K562 (cell line): ENCODE measurements around the gene NUDT1. TPM values are rescaled to one million over a fixed set of nuclear protein-coding genes. Genes with fewer than 3 reads are reported as not detected.
A peak's percentile ranks its signal among the peaks of the same experiment; 100 is the strongest.

ENCODE experiments used
- ATAC-seq: fragments of 200-7000 bp; cut with Tn5 transposase; 3 replicates; pipeline ENCODE4 v1.9.1; 2020; ENCODE audit warnings: moderate library complexity
- BruUV-seq: library from RNA; stranded (reverse); fragments of 400-500 nt; replicated peaks from 2 replicates; lab custom pipeline; 2021; lab: Mats Ljungman, UMichigan
- CTCF ChIA-PET: fragments of 300-600 bp; formaldehyde crosslinking; extraction: SDS; loops from one replicate; lab custom pipeline; 2021; ENCODE audit warnings: low intra/inter-chr PET ratio; lab: Yijun Ruan, JAX
- POLR2A ChIA-PET: fragments of 300-600, 350-650 bp; sonication (Branson Sonifier 250); formaldehyde crosslinking; extraction: SDS; loops from one replicate; lab custom pipeline; 2021; ENCODE audit warnings: antibody characterized with exemption, inconsistent platforms; lab: Yijun Ruan, JAX
- DNase-seq, 4 experiments: peaks; one replicate each; pipeline versions ENCODE4 v3.0.0 to v3.0.0-alpha.2; 2011 to 2018; ENCODE audit warnings: low spot score in 3 of 4, mixed read lengths in 3 of 4; ENCODE audit errors: extremely low read depth in 1 of 4
- FAIRE-seq: peaks from 2 replicates; lab custom pipeline; 2011; peaks lifted over from hg19 to GRCh38; lab: Jason Lieb, UNC
- H2AFZ ChIP-seq: 2 replicates; pipeline ENCODE4 v1.6.0; 2011; ENCODE audit warnings: low read depth, low read length, control low read depth, inconsistent platforms
- H3K27ac ChIP-seq: fragments of 200-600 bp; 3 replicates; pipeline ENCODE4 v1.8.0; 2011; ENCODE audit warnings: low read depth, mild to moderate bottlenecking, control low read depth, inconsistent platforms, low read length, moderate library complexity, mixed read lengths; ENCODE audit errors: extremely low read depth
- H3K27me3 ChIP-seq, 2 experiments: fragments of 300-600 bp in 1 of 2; 2 replicates in 1 of 2; 3 replicates in 1 of 2; pipeline versions ENCODE4 v1.6.0 to v1.8.0; 2011; ENCODE audit warnings: inconsistent platforms in 2 of 2, low read length in 2 of 2, mild to moderate bottlenecking in 1 of 2, mixed read lengths in 1 of 2, moderate library complexity in 1 of 2; ENCODE audit not compliant: control insufficient read depth in 2 of 2, insufficient read depth in 2 of 2
- H3K36me3 ChIP-seq: fragments of 300-600 bp; 3 replicates; pipeline ENCODE4 v1.8.0; 2011; ENCODE audit warnings: mild to moderate bottlenecking, low read length, inconsistent platforms; ENCODE audit not compliant: control insufficient read depth, insufficient read depth
- H3K4me1 ChIP-seq, 2 experiments: fragments of 200-600 bp in 1 of 2; replicated peaks in 1 of 2; 2 replicates in 1 of 2; 3 replicates in 1 of 2; pipeline versions ENCODE4 v1.5.1 to v1.8.0; 2011; ENCODE audit warnings: inconsistent platforms in 2 of 2, low read length in 2 of 2, mild to moderate bottlenecking in 1 of 2, mixed read lengths in 1 of 2, moderate library complexity in 1 of 2; ENCODE audit not compliant: control insufficient read depth in 2 of 2, insufficient read depth in 2 of 2
- H3K4me2 ChIP-seq: 2 replicates; pipeline ENCODE4 v1.6.1; 2011; ENCODE audit warnings: low read length, control low read depth, inconsistent platforms, mixed read lengths; ENCODE audit not compliant: insufficient read depth
- H3K4me3 ChIP-seq: fragments of 200-600 bp; sonication (generic), shearing (Covaris generic); 2 replicates; pipeline ENCODE4 v1.5.1; 2016; ENCODE audit warnings: control low read depth, inconsistent platforms
- H3K79me2 ChIP-seq: fragments of 200-600 bp; 3 replicates; pipeline ENCODE4 v1.8.0; 2011; ENCODE audit warnings: low read length, inconsistent platforms; ENCODE audit not compliant: control insufficient read depth, insufficient read depth
- H3K9ac ChIP-seq, 2 experiments: 2 replicates each; pipeline versions ENCODE4 v1.6.0 to v1.6.1; 2011; ENCODE audit warnings: low read depth in 2 of 2, low read length in 2 of 2, control low read depth in 1 of 2, inconsistent platforms in 1 of 2, mild to moderate bottlenecking in 1 of 2, mixed read lengths in 1 of 2; ENCODE audit not compliant: insufficient read depth in 1 of 2
- H3K9me1 ChIP-seq: one replicate; pipeline ENCODE4 v1.6.0; 2011; ENCODE audit warnings: inconsistent platforms, mild to moderate bottlenecking, low read length, moderate library complexity; ENCODE audit not compliant: control insufficient read depth, insufficient read depth
- H3K9me3 ChIP-seq: replicated peaks from 2 replicates; pipeline ENCODE4 v1.5.1; 2011; ENCODE audit warnings: low read depth, low read length, inconsistent platforms; ENCODE audit not compliant: control insufficient read depth, insufficient read depth
- H4K20me1 ChIP-seq: replicated peaks from 2 replicates; pipeline ENCODE4 v1.6.1; 2011; ENCODE audit warnings: low read length, inconsistent platforms, mixed read lengths; ENCODE audit not compliant: control insufficient read depth, insufficient read depth
- ARNT ChIP-seq, 2 experiments: fragments of 450-650 bp; IDR thresholded peaks; 2 replicates each; pipeline ENCODE4 v1.6.1; 2016; ENCODE audit warnings: mild to moderate bottlenecking in 1 of 2
- DIDO1 ChIP-seq: fragments of 450-650 bp; IDR thresholded peaks from 2 replicates; pipeline ENCODE4 v1.6.1; 2016; ENCODE audit warnings: low read depth, missing biosample characterization, missing genetic modification characterization
- DPF2 ChIP-seq: fragments of 450-650 bp; IDR thresholded peaks from 2 replicates; pipeline ENCODE4 v1.6.1; 2016
- RUNX1 ChIP-seq: sonication (generic); IDR thresholded peaks from 2 replicates; pipeline ENCODE4 v1.6.1; 2016; ENCODE audit warnings: antibody characterized with exemption, low read depth
- SIX5 ChIP-seq, 2 experiments: IDR thresholded peaks; 2 replicates each; pipeline ENCODE4 v1.6.1; 2011; ENCODE audit warnings: low read length in 2 of 2, borderline replicate concordance in 1 of 2, low read depth in 1 of 2, mild to moderate bottlenecking in 1 of 2, moderate library complexity in 1 of 2; ENCODE audit not compliant: insufficient read depth in 1 of 2
- TGIF2 ChIP-seq: sonication (generic); formaldehyde crosslinking; IDR thresholded peaks from 2 replicates; pipeline ENCODE4 v1.8.1; 2022; ENCODE audit warnings: mild to moderate bottlenecking, missing genetic modification reagents, moderate library complexity
- ZNF274 ChIP-seq: IDR thresholded peaks from 2 replicates; pipeline ENCODE4 v1.6.1; 2011; ENCODE audit warnings: low read depth, mild to moderate bottlenecking, low read length, moderate library complexity, borderline replicate concordance
- ZZZ3 ChIP-seq: fragments of 450-650 bp; IDR thresholded peaks from 2 replicates; pipeline ENCODE4 v1.6.1; 2016; ENCODE audit warnings: antibody characterized with exemption, mild to moderate bottlenecking, moderate library complexity
- WGBS: fragments of 100-300 bp; shearing (Covaris generic); methylation state at CpG from one replicate; pipeline ENCODE4 v1.1.6; 2016; ENCODE audit warnings: low coverage, mixed read lengths; ENCODE audit not compliant: insufficient coverage; ENCODE audit errors: missing lambda C conversion rate; 5-methylcytosine and 5-hydroxymethylcytosine counted together
- in situ Hi-C: fragments of 300-500 bp; cut with MboI; formaldehyde crosslinking; loops from 4 replicates; pipeline ENCODE4 v1.15.0; 2018; ENCODE audit warnings: inconsistent platforms, mixed read lengths
- intact Hi-C: fragments of 100-400 bp; cut with micrococcal nuclease; formaldehyde crosslinking; loops from 2 replicates; pipeline ENCODE4 v1.14.2; 2022
- polyA plus RNA-seq, 8 experiments: library from polyadenylated mRNA; depleted of rRNA in 4 of 8; stranded (reverse) in 5 of 8; unstranded in 3 of 8; fragments of >200 nt; fragmentation: Nextera tagmentation in 2 of 8; fragmentation: Illumina TruSeq in 1 of 8; extraction: Ambion mirVana in 2 of 8; extraction: Trizol in 1 of 8; gene quantifications; 2 replicates each; pipeline versions ENCODE4 v1.2.1 to v1.2.3, GENCODE V29; 2011 to 2014; ENCODE audit warnings: inconsistent platforms in 1 of 8, missing spikeins in 1 of 8
- total RNA-seq, 7 experiments: library from RNA; depleted of rRNA in 6 of 7; stranded (reverse); fragments of >200 nt in 6 of 7; fragmentation: Illumina TruSeq in 2 of 7; extraction: Trizol in 2 of 7; gene quantifications; 2 replicates each; pipeline versions ENCODE4 v1.2.1 to v1.2.3, GENCODE V29; 2011 to 2021; ENCODE audit warnings: low replicate concordance in 1 of 7
- TF ChIP-seq, protein P1 (sequence below): fragments of 200-600 bp; sonication (generic); IDR thresholded peaks from one replicate; pipeline ENCODE4 v1.6.1; 2012; ENCODE audit warnings: mild to moderate bottlenecking, low read depth, low read length, inconsistent platforms

Gene NUDT1
- total and polyA plus RNA-seq, 9 of the 15 experiments (the other 6 are each of a cell fraction or from before 2014, with no cell fraction given) = 5.3 to 73.3 (median 29.6) TPM

DNA sequence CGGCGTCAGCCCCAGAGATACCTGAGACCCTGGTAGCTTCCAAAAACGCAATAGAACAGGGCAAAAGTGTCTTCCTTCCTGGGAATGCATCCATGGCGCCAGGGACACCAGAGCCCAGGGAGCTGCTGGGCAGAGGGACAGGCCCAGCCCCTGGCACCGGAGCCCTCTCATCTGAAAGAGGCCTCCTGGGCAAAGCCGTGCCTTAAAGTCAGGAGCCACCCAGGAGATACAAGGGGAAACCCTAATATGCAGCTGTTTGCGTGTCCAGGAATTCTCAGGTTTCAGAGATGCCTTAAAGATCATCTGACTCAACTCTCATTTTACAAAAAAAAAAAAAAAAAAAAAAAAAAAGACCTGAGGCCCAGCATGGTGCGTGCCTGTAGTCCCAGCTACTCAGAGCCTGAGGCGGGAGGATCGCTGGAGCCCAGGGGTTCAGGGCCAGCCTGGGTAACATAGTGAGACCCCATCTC, 28.0 kb downstream of the NUDT1 start:
- ATAC-seq (no peak), FAIRE-seq (no peak), DNase-seq (no peak)
- Histone ChIP-seq H3K27ac (no peak overlapping the region), H3K4me3 (no peak overlapping the region), H3K9me3 (no peaks in the 10 kb centered on the region), H4K20me1 (no peaks in the 10 kb centered on the region), H3K4me1 (peaks cover 0 to 13% of the 10 kb centered on the region in 2 experiments; a peak in 2 of 5 replicates), H3K9me1 (no peaks in the 10 kb centered on the region), H3K4me2 (no peak overlapping the region), H3K36me3 (peaks cover 33% of the 10 kb centered on the region; the same call in 2 of the 3 replicates), H3K27me3 (no peaks in the 10 kb centered on the region), H3K9ac (peak overlapping the region in 1 of 2 experiments; percentile 61; a peak in 1 of 4 replicates), H3K79me2 (no peaks in the 10 kb centered on the region), H2AFZ (no peak overlapping the region)
- 80% methylated on average over 8 of the region's 10 CpGs for WGBS
- CTCF ChIA-PET = no interaction called here
- in situ Hi-C loops (no loop called here), intact Hi-C loops (no loop called here)
- no TSS peak for BruUV-seq
- POLR2A ChIA-PET = no interaction called here
- TF ChIP-seq ZNF274 = no peak
- no peak for TF ChIP-seq TGIF2
- TF ChIP-seq RUNX1 = no peak
- TF ChIP-seq ZZZ3 = no peak
- TF ChIP-seq DIDO1 (tag) = no peak
- TF ChIP-seq, protein P1, sequence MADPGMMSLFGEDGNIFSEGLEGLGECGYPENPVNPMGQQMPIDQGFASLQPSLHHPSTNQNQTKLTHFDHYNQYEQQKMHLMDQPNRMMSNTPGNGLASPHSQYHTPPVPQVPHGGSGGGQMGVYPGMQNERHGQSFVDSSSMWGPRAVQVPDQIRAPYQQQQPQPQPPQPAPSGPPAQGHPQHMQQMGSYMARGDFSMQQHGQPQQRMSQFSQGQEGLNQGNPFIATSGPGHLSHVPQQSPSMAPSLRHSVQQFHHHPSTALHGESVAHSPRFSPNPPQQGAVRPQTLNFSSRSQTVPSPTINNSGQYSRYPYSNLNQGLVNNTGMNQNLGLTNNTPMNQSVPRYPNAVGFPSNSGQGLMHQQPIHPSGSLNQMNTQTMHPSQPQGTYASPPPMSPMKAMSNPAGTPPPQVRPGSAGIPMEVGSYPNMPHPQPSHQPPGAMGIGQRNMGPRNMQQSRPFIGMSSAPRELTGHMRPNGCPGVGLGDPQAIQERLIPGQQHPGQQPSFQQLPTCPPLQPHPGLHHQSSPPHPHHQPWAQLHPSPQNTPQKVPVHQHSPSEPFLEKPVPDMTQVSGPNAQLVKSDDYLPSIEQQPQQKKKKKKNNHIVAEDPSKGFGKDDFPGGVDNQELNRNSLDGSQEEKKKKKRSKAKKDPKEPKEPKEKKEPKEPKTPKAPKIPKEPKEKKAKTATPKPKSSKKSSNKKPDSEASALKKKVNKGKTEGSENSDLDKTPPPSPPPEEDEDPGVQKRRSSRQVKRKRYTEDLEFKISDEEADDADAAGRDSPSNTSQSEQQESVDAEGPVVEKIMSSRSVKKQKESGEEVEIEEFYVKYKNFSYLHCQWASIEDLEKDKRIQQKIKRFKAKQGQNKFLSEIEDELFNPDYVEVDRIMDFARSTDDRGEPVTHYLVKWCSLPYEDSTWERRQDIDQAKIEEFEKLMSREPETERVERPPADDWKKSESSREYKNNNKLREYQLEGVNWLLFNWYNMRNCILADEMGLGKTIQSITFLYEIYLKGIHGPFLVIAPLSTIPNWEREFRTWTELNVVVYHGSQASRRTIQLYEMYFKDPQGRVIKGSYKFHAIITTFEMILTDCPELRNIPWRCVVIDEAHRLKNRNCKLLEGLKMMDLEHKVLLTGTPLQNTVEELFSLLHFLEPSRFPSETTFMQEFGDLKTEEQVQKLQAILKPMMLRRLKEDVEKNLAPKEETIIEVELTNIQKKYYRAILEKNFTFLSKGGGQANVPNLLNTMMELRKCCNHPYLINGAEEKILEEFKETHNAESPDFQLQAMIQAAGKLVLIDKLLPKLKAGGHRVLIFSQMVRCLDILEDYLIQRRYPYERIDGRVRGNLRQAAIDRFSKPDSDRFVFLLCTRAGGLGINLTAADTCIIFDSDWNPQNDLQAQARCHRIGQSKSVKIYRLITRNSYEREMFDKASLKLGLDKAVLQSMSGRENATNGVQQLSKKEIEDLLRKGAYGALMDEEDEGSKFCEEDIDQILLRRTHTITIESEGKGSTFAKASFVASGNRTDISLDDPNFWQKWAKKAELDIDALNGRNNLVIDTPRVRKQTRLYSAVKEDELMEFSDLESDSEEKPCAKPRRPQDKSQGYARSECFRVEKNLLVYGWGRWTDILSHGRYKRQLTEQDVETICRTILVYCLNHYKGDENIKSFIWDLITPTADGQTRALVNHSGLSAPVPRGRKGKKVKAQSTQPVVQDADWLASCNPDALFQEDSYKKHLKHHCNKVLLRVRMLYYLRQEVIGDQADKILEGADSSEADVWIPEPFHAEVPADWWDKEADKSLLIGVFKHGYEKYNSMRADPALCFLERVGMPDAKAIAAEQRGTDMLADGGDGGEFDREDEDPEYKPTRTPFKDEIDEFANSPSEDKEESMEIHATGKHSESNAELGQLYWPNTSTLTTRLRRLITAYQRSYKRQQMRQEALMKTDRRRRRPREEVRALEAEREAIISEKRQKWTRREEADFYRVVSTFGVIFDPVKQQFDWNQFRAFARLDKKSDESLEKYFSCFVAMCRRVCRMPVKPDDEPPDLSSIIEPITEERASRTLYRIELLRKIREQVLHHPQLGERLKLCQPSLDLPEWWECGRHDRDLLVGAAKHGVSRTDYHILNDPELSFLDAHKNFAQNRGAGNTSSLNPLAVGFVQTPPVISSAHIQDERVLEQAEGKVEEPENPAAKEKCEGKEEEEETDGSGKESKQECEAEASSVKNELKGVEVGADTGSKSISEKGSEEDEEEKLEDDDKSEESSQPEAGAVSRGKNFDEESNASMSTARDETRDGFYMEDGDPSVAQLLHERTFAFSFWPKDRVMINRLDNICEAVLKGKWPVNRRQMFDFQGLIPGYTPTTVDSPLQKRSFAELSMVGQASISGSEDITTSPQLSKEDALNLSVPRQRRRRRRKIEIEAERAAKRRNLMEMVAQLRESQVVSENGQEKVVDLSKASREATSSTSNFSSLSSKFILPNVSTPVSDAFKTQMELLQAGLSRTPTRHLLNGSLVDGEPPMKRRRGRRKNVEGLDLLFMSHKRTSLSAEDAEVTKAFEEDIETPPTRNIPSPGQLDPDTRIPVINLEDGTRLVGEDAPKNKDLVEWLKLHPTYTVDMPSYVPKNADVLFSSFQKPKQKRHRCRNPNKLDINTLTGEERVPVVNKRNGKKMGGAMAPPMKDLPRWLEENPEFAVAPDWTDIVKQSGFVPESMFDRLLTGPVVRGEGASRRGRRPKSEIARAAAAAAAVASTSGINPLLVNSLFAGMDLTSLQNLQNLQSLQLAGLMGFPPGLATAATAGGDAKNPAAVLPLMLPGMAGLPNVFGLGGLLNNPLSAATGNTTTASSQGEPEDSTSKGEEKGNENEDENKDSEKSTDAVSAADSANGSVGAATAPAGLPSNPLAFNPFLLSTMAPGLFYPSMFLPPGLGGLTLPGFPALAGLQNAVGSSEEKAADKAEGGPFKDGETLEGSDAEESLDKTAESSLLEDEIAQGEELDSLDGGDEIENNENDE = no peak
- TF ChIP-seq ARNT (IDR thresholded peaks at IDR 0.05) = no peak
- no peak for TF ChIP-seq DPF2
- no peak for TF ChIP-seq SIX5 (IDR thresholded peaks at IDR 0.05; ENCODE audit: borderline replicate concordance in 1 of 2, insufficient read depth in 1 of 2, low read depth in 1 of 2, low read length in 2 of 2)
